Activated CD8-positive, alpha-beta memory T cell treated with anti-CD3 and anti-CD28 coated beads for 48 hours (primary cell): ENCODE data around the gene EML3.
"Not testable (repeated sequence)": the region's sequence is repeated elsewhere in the genome, so short reads cannot be mapped to it uniquely, and the experiment has no call there.

ENCODE experiments used
- DNase-seq, 3 experiments: peaks; one replicate each; pipeline ENCODE4 v3.0.0-alpha.2; 2020; ENCODE audit warnings: low read depth in 2 of 3, low spot score in 2 of 3

EML3 gene, protein sequence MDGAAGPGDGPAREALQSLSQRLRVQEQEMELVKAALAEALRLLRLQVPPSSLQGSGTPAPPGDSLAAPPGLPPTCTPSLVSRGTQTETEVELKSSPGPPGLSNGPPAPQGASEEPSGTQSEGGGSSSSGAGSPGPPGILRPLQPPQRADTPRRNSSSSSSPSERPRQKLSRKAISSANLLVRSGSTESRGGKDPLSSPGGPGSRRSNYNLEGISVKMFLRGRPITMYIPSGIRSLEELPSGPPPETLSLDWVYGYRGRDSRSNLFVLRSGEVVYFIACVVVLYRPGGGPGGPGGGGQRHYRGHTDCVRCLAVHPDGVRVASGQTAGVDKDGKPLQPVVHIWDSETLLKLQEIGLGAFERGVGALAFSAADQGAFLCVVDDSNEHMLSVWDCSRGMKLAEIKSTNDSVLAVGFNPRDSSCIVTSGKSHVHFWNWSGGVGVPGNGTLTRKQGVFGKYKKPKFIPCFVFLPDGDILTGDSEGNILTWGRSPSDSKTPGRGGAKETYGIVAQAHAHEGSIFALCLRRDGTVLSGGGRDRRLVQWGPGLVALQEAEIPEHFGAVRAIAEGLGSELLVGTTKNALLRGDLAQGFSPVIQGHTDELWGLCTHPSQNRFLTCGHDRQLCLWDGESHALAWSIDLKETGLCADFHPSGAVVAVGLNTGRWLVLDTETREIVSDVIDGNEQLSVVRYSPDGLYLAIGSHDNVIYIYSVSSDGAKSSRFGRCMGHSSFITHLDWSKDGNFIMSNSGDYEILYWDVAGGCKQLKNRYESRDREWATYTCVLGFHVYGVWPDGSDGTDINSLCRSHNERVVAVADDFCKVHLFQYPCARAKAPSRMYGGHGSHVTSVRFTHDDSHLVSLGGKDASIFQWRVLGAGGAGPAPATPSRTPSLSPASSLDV

DNA sequence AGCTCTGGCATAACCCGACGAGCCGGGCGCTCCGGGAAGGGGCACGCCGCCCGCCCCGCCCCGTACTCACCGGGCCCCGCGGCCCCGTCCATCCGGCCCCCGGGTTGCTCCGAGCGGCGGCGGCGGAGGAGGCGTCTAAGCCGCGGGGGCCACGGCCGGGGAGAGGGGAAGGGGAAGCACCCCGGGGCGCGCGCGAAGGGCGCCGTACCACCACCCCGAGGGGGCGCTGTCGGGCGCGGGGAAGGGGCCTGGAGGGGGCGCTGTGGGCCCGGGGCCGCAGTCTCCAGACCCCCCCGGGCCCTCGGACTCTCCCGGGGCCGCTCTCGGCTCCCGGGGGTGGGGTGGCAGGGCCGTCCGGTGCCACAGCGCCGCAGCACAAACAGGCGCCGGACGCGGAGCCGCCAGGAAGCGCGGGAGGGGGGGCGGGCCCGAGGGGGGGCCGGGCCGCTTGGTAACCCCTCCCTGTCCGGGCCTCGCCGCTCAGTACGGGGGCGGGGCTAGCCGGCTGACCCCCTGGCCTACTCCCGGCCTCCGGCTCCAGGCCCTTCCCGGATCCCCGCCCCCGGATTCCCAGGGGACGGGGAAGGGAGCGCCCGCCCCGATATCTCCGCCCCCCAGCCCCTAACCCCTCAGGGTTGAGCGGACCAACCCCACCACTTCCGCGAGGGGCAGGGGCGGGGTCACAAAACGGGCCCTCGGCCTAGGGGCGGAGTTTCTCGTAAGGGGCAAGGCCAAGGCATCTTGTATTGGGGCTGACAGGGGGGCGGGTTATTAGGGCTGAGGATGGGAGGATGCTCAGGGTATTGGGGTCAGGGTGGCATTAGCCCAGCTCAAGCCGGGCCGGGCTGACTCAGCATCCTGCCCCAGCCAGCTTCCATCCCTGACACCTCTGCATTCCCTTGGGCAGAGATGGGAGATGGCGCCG lies at the start of gene EML3, which contains the start of gene ROM1:
EML3 (minus strand) TSS at position 410 of the 925 bp plus-strand sequence; CDS start at position 92, 318 bp downstream.
ROM1 (plus strand) TSS at position 892 of the 925 bp plus-strand sequence; CDS start at position 917, 25 bp downstream.
- peak; percentile 69 to 87 (median 79) for DNase-seq

DNA sequence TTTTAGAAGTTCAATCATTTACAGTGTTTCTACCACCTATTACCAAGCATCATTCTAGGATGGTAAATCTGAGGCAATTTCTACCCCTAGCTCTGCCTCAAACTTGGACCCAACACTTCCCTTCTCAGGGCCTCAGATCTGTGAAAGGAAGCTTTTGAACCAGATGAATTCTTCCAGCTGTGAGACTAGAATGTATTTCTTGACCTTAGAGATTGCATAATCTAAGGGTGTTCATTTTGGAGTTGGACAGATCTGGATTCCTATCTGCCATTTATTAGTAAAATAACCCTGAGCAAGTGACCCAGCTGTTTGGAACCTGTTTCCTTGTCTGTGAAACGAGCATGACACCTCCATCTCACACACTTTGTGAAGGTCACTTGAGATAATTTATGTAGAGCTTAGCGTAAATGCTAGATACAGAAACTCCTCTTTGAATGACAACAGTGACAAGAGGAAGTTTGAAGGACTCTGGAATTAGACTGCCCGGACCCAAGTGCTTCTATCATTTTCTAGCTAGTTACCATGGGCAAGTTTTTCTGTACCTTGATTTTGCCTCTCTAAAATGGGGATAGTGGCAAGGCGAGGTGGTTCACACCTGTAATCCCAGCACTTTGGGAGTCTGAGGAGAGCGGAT lies 44.3 kb upstream of the EML3 start:
- DNase-seq = no peak

DNA sequence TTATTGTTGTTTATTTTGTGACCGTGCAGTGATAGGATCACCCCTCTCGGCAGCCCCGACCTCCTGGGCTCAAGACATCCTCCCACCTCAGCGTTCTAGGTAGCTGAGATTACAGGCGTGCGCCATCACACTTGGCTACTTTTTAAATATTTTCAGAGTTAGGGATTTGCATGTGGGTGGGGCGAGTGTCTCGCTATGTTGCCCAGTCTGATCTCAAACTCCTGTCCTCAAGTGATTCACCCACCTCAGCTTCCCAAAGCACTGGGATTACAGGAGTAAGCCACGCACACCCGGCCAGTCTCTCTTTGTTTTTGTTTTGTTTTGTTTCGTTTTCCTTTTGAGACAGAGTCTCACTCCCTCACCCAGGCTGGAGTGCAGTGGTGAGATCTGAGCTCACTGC lies 41.7 kb upstream of the EML3 start:
- no peak for DNase-seq

DNA sequence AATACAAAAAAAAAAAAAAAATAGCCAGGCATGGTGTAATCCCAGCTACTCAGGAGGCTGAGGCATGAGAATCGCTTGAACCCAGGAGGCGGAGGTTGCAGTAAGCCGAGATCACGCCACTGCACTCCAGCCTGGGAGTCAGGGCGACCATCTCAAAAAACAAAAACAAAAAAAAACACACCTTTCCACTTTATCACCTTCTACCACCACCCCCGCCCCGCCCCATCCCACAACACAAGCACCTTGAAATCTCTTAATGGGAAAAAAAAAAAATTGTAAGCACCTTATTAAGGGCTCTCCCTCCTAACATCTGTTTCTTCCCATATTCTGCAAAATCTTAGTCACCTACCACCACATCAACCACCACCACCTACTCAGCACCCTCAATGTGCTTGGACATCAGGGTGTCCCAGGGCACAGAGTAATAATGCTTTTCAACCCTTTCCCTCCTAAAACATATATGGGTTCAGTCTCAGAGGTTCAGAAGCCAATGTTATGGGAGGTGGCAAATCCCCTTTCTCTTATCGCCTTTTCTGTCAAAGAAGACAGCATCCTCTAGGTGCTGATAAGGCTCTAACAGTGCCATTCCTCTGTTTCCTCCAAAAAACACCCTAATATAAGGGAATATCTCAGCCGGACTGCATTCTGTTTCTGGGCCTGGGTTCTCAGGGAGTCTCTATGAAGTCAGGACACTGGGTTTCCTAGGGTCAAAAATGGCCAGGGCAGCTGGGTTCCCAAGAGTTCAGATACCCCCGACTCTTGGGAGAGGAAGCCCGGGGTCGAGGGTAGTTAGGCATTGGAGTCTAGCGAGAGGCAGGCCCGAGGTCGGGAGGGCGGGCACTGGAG lies 39.8 kb upstream of the EML3 start:
- no peak for DNase-seq

DNA sequence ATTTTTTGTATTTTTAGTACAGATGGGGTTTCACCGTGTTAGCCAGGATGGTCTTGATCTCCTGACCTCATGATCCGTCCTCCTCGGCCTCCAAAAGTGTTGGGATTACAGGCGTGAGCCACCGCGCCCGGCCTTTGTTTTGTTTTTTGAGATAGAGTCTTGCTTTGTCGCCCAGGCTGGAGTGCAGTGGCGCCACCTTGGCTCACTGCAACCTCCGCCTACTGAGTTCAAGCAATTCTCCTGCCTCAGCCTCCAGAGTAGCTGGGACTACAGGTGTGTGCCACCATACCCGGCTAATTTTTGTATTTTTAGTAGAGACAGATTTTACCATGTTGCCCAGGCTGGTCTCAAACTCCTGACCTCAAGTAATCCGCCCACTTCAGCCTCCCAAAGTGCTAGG lies 37.7 kb upstream of the EML3 start:
- not testable (repeated sequence) for DNase-seq

DNA sequence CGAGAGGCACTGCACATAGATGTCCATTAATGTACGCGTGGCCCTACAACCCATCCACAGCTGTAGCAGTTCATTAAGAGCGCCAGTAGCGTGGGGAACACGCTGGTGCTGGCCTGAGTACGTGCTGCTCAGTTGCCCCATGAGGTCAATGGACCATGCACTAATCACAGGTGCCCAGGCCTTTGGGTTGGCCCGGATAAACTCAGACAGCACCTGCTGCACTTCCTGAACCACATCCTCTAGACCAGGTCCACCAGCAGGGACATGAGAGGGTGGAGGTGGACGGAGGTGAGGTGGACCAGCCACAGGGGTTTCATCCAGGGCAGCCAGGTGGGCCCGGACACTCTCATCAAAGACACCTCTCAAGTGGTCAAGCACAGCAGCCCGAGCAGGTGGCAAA lies 36.9 kb upstream of the EML3 start:
- DNase-seq = no peak

DNA sequence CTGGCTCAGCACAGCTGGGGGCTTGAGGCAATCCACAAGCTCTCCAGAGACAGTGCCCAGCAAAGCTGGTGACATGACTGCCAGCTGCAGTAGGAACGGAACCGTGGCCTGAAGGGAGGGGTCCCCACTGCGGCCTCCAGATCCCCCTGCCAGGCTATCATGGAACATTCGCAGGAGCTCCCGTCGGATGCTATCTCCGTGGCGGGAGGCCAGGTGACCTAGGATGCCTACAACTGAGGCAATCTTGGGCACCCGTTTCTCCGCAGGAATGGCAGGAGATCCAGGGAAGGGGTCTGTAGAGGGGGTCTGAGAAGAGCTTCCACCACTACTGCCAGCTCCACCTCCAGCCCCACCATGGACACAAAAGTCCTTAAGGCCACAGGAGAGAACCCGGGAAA lies 36.4 kb upstream of the EML3 start:
- DNase-seq = no peak

DNA sequence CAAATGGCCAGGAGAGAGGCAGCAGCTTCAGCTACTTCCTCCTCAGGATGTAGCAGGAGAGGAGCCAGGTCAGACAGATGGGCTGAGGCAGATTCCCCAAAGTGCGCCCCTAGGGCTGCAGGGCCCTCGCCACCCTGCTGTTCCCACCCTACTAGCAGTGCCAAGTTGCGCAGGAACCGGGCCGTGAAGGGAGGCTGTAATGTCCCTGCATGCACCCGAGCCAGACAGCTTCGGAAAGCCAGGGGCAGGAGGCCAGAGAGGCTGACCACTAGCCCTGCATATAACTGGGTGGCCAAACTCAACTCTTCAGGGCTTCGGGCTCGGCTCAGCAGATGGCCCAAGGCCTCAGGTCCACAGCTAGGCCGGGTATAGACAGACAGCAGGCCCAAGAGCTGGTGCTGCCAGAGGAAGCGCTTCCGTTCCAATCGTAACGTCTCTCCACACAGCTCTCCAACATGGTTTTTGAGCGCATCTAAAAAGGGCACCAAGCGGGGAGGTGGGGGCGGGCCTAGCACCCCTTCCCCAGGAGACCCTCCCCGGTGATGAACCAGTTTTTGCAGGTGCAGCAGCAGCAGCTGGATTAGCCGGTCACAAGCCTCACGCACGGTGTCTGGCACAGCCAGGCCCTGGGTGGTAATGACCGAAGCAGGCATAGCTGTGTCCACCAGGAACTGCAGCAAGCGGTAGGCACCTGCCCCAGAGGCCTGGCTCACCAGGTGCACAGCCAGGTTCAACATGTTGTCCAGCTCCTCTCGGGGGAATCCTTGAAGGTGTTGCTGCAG lies 35.8 kb upstream of the EML3 start:
- DNase-seq = no peak

DNA sequence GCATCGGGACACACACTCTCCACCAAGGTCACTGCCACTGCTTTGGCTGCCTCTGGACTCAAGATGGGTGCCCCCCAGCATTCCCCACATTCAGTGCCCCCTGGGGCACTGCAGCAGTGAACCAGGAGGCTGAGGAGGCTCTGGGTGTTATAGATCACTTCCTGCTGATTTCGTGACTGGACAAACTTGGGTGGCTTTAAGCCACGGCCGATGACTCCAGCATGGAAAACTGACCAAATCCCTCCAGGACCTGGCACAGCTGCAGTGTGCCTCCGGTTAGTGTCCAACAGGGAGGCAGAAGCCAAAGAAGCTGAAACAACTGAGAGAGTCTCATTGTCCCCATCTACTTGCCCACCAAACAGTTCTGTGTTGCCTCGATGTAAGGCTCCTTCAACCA lies 35.0 kb upstream of the EML3 start:
- no peak for DNase-seq

DNA sequence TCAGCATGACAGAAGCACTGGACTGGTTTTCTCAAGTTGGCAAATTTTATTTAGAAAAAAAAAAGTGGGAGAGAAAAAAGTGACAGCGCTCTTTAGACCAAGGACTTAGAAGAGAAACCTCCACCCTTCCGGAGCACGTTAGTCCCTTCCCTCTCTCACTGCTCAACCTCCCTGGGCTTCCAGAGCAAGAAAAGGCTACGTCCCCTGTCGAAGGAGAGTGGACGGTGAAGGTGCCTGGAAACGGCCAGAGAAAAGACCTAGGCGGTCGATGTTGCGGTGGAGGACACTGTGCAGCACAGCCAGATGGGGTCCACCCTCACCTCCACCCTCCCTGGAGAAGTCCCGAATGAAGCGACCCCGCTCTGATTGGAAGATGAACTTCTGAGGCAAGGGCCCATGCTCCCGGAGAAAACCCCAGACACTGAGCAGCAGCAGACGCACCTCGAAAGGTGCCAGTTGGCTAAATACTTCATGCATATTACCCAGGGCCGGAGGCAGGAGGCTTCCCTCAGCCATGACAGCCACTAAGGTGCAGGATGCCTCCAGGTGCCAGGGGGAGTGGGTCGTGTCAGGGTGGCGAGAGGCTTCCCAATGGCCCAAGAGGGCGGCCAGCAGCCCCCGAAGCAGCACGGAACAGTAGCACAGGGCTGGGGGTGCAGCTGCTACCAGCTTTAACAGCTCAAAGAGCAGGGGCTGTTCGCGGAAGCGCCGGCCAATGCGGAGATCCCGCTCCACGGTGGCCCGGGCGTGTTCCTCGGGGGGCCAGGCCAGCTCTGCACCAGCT lies 34.4 kb upstream of the EML3 start:
- no peak for DNase-seq

DNA sequence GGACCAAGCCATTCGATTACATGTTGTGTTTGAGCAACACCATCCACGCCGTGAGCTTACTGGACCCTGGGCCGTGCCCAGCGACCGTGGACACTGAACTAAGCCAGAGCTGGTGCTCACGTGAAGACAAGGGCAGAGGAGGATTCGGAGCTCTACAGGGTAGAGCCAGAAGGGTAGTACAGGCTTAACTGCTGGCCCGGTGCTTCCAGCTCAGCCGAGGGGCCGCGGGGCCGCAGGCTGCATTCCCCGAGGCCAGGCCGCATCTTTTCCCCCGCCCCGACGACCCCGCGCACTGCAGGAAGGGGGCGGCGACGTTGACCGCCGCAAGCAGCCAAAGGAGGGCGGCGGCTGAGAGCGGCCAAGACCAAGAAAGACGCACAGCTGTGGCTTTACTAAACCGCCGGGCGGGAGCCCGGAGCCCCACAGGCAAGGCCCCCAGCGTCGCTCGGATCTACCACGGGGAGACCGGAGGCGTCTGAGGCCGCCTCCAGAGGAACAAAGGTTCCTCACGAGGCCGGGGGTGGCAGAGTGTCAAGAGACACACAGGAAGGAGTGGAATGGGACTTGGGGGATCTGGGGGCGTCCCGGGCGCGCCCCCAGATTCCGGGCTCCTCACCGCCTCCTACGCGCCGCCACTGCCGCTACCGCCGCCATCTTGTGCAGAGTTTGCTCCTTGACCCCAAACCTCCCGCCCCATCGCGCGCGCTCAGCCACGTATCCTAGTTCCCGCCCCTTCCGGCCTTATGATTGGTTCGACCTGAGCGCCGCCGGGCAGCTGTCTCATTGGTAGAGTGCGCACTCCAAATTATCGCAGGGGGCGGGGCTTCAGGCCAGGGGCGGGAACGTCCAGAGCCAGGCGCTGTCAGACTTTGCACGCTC lies 33.6 kb upstream of the EML3 start, which contains the start of gene GANAB:
GANAB (minus strand) TSS at position 668 of the 879 bp plus-strand sequence; CDS start at position 654, 14 bp downstream.
- DNase-seq = peak; percentile 97 to 99 (median 98)

DNA sequence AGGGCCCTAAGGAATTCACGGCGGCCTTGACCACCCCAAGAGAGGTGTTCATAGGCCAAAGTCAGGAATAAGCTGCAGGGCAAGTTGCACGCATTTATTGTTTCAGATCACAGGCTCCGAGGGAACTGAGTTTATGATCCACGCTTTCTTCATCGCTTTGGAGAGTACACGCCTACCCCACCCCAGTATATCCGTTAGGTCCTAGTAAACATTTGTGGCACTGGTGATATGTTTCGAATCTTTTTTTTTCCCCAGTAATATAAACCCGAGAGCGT lies 33.0 kb upstream of the EML3 start:
- DNase-seq = no peak

DNA sequence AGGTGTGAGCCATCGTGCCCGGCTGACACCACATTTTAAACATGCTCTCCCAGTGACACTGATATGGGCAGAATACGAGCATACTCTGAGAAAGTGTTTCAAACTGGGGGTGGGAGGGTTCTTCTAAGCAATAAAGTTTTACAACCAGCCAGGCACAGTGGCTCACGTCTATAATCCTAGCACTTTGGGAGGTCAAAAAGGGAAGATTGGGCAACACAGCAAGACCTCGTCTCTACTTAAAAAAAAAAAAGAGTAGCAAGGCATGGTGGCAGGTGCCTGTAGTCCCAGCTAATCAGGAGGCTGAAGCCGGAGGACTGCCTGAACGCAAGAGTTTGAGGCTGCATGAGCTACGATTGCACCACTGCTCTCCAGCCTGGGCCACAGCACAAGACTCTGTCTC lies 31.6 kb upstream of the EML3 start:
- DNase-seq = no peak

DNA sequence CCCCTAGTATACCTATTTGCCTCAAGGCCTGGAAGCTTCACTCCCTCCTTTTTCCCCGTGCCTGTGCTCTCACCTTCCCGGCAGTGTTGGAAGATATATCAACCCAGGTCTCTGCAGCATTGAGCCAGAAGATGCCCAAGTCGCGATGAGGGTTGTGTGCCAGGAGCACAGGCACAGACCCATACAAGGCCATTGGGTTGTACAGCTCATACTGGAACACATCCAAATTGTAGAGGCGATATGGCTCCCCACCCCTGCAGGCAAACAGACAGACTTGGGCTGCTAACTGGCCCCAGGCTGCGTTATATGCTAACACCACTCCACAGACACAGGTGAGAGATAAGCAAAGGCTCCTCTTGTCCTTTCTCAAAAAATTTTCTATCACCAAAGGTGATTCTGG lies 19.9 kb upstream of the EML3 start:
- DNase-seq = no peak

DNA sequence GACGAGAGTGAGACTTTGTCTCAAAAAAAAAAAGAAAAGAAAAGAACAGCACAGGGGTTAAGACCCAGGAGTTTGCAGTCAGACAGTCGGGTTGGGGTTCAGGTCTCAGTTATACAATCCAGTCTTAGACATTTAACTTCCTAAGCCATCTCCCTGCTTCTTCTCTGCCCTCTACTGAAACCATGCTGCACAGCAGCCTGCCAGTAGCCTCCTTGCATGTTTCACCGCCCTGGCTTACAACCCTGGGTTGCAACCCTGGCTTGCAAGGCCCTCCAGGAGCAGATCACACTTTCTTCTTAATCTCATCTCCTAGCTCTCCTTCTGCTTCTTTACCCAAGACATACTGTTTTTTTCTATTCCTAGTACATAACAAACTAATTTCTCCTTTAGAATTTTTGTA lies 15.1 kb upstream of the EML3 start:
- no peak for DNase-seq

DNA sequence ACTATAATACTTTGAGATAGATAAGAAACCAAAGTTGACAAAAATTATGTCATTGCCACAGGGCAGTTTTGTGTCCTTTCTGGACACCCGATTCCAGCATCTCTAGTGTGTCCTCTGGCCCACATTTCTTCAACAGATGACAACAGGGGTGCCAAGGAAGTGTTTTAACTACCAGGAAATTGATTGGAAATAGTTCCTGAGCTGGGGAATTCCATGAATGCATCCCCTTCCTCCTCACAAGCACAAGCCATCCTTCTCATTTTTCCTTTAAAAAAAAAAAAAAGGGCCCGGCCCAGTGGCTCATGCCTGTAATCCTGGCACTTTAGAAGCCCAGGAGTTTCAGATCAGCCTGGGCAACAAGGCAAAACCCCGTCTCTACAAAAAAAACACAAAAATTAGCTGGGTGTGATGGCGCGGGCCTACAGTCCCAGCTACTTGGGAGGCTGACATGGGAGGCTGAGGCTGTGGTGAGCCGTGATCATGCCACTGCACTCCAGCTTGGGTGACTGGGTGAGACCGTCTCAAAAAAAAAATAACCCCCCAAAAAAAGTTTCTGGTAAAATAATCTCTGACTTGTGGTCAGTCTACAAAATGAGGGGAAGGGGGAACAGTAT lies 10.0 kb upstream of the EML3 start:
- no peak for DNase-seq
